Caco-2 (cell line): Measurements from ENCODE around the gene BANF2. TPM values are rescaled to one million over a fixed set of nuclear protein-coding genes. Genes with fewer than 3 reads are reported as not detected.
A peak's percentile ranks its signal among the peaks of the same experiment; 100 is the strongest.

Experiments used
- BruUV-seq: library from RNA; stranded (reverse); fragments of 400-500 nt; replicated peaks from 2 replicates; lab custom pipeline; 2021; lab: Mats Ljungman, UMichigan
- CTCF ChIA-PET: fragments of 300-600 bp; sonication (Branson Sonifier 250); formaldehyde crosslinking; loops from one replicate; lab custom pipeline; 2022; ENCODE audit warnings: antibody characterized with exemption; lab: Charles Lee
- POLR2A ChIA-PET: fragments of 300-600 bp; sonication (Branson Sonifier 250); formaldehyde crosslinking; loops from one replicate; lab custom pipeline; 2022; ENCODE audit warnings: antibody characterized with exemption; lab: Charles Lee
- DNase-seq, 2 experiments: peaks; one replicate each; pipeline versions ENCODE4 v3.0.0 to v3.0.0-alpha.2; 2020 to 2022
- H3K27me3 ChIP-seq: replicated peaks from 2 replicates; pipeline ENCODE4 v1.6.0; 2011; ENCODE audit warnings: low read length; ENCODE audit not compliant: control insufficient read depth, insufficient read depth
- H3K36me3 ChIP-seq: 2 replicates; pipeline ENCODE4 v1.5.1; 2011; ENCODE audit warnings: low read length; ENCODE audit not compliant: control insufficient read depth, insufficient read depth
- H3K4me1 ChIP-seq: fragments of 250-450 bp; sonication (Bioruptor Pico); 2 replicates; pipeline ENCODE4 v1.5.1; 2020; ENCODE audit warnings: mild to moderate bottlenecking
- H3K4me3 ChIP-seq: 2 replicates; pipeline ENCODE4 v1.5.1; 2011; ENCODE audit warnings: low read depth, mild to moderate bottlenecking, control low read depth, low read length
- H3K9me3 ChIP-seq: fragments of 250-450 bp; sonication (Bioruptor Pico); 2 replicates; pipeline ENCODE4 v1.5.1; 2020; ENCODE audit warnings: mild to moderate bottlenecking, moderate library complexity
- H3K27ac Mint-ChIP-seq: one replicate; pipeline ENCODE4 v1.8.0; 2022; ENCODE audit warnings: mixed read lengths; ENCODE audit not compliant: unreplicated experiment
- H3K27me3 Mint-ChIP-seq: one replicate; pipeline ENCODE4 v1.8.0; 2022; ENCODE audit warnings: mixed read lengths; ENCODE audit not compliant: insufficient read depth, unreplicated experiment
- H3K36me3 Mint-ChIP-seq: one replicate; pipeline ENCODE4 v1.8.0; 2022; ENCODE audit warnings: mild to moderate bottlenecking, mixed read lengths; ENCODE audit not compliant: insufficient read depth, unreplicated experiment
- H3K4me1 Mint-ChIP-seq: one replicate; pipeline ENCODE4 v1.8.0; 2022; ENCODE audit warnings: low read depth, mixed read lengths; ENCODE audit not compliant: unreplicated experiment
- H3K4me3 Mint-ChIP-seq: one replicate; pipeline ENCODE4 v1.8.0; 2022; ENCODE audit warnings: mild to moderate bottlenecking, moderate library complexity, mixed read lengths; ENCODE audit not compliant: unreplicated experiment
- H3K9me3 Mint-ChIP-seq: one replicate; pipeline ENCODE4 v1.8.0; 2022; ENCODE audit warnings: mixed read lengths; ENCODE audit not compliant: unreplicated experiment
- intact Hi-C: fragments of 100-400 bp; cut with micrococcal nuclease; formaldehyde crosslinking; loops from one replicate; pipeline ENCODE4 v1.10.0; 2022; ENCODE audit not compliant: unreplicated experiment
- total RNA-seq: library from RNA; stranded (reverse); gene quantifications from 2 replicates; pipeline ENCODE4 v1.2.3, GENCODE V29; 2022
- TF ChIP-seq, protein P1 (sequence below), 2 experiments: fragments of 200-600 bp in 1 of 2; IDR thresholded peaks; 1 replicate in 1 of 2; 2 replicates in 1 of 2; pipeline versions ENCODE4 v1.5.1 to v1.8.0; 2011 to 2022; ENCODE audit warnings: antibody characterized with exemption in 1 of 2, control low read depth in 1 of 2, inconsistent platforms in 1 of 2, low read depth in 1 of 2, low read length in 1 of 2, mild to moderate bottlenecking in 1 of 2, moderate library complexity in 1 of 2; ENCODE audit not compliant: insufficient read depth in 1 of 2, severe bottlenecking in 1 of 2, unreplicated experiment in 1 of 2

Gene BANF2
- total RNA-seq, 1 experiment from 2014 or later, result 2.1 TPM

DNA sequence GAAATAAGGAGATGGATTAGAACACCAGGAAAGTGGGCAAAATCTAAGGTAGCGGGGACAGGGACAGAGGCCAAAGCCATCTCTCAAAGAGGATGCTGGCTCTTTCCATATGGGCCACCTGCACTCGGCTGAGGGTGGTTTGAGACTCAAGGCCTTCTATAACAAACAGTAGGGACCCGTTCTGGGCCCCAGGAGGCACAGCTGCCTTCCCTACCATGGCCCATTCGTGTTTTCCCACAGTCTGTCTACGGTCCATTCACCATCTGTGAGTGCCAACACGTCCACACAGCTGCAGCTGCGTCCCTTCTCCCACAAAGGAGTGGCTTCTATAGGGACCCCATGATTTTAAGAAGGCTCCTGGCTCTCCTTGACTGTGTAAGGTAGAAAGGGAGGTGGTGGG is 871 bp downstream of the BANF2 start:
- no peaks in the 10 kb centered on the region for H3K27me3 Mint-ChIP-seq
- intact Hi-C loops, result no loop called here
- no TSS peak for BruUV-seq

DNA sequence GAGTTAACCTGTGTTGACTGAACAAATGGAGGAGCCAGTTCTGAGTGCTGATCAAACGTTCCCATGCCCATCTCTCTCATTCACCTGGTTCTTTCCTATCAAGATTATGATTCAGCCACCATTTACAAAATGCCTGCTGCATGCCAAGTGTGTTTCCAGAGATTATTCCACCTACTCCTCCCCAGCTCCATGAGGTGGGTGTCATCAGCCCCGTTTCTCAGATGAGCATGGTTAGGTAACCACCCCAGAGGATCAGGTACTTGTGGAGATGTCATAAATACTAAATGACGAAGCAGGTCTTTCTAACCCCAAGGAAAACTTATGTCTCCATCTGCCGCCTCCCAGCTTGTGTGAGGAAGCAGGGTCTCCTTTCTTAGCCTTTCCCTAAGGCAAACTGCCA is 2.1 kb downstream of the BANF2 start:
- Mint-ChIP-seq H3K36me3 (no peaks in the 10 kb centered on the region), H3K27ac (no peak overlapping the region), H3K4me3 (no peak overlapping the region), H3K4me1 (peaks cover 40% of the 10 kb centered on the region), H3K9me3 (no peaks in the 10 kb centered on the region), H3K27me3 (no peaks in the 10 kb centered on the region)
- H3K36me3 ChIP-seq, result no peaks in the 10 kb centered on the region
- ChIA-PET POLR2A (no interaction called here), CTCF (no interaction called here)
- TF ChIP-seq, protein P1, sequence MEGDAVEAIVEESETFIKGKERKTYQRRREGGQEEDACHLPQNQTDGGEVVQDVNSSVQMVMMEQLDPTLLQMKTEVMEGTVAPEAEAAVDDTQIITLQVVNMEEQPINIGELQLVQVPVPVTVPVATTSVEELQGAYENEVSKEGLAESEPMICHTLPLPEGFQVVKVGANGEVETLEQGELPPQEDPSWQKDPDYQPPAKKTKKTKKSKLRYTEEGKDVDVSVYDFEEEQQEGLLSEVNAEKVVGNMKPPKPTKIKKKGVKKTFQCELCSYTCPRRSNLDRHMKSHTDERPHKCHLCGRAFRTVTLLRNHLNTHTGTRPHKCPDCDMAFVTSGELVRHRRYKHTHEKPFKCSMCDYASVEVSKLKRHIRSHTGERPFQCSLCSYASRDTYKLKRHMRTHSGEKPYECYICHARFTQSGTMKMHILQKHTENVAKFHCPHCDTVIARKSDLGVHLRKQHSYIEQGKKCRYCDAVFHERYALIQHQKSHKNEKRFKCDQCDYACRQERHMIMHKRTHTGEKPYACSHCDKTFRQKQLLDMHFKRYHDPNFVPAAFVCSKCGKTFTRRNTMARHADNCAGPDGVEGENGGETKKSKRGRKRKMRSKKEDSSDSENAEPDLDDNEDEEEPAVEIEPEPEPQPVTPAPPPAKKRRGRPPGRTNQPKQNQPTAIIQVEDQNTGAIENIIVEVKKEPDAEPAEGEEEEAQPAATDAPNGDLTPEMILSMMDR (IDR thresholded peaks at IDR 0.05; ENCODE audit: insufficient read depth in 1 of 2, low read depth in 1 of 2, low read length in 1 of 2, severe bottlenecking in 1 of 2, unreplicated experiment in 1 of 2), result no peak
- BruUV-seq, result no TSS peak
- no peaks in the 10 kb centered on the region for H3K9me3 ChIP-seq
- H3K4me3 ChIP-seq, result no peak overlapping the region
- DNase-seq, result no peak
- intact Hi-C loops, result no loop called here
- no peaks in the 10 kb centered on the region for H3K27me3 ChIP-seq
- peaks cover 65% of the 10 kb centered on the region for H3K4me1 ChIP-seq

More for the DNA sequence above, 871 bp downstream of the BANF2 start:
- Histone ChIP-seq H3K4me3 (no peak overlapping the region), H3K27me3 (no peaks in the 10 kb centered on the region), H3K36me3 (no peaks in the 10 kb centered on the region), H3K4me1 (peaks cover 53% of the 10 kb centered on the region), H3K9me3 (no peaks in the 10 kb centered on the region)
- DNase-seq, result no peak
- TF ChIP-seq, protein P1 (IDR thresholded peaks at IDR 0.05; ENCODE audit: insufficient read depth in 1 of 2, low read depth in 1 of 2, low read length in 1 of 2, severe bottlenecking in 1 of 2, unreplicated experiment in 1 of 2), result no peak
- ChIA-PET POLR2A (no interaction called here), CTCF (interaction anchor here (0.6 kb wide), 1 partner anchor 9 kb away, joined by 3 read pairs; no protein-coding TSS in a partner anchor)
- no peaks in the 10 kb centered on the region for H3K9me3 Mint-ChIP-seq
- no peak overlapping the region for H3K4me3 Mint-ChIP-seq
- no peaks in the 10 kb centered on the region for H3K36me3 Mint-ChIP-seq
- H3K27ac Mint-ChIP-seq, result peak overlapping the region; percentile 30
- H3K4me1 Mint-ChIP-seq, result peaks cover 28% of the 10 kb centered on the region

DNA sequence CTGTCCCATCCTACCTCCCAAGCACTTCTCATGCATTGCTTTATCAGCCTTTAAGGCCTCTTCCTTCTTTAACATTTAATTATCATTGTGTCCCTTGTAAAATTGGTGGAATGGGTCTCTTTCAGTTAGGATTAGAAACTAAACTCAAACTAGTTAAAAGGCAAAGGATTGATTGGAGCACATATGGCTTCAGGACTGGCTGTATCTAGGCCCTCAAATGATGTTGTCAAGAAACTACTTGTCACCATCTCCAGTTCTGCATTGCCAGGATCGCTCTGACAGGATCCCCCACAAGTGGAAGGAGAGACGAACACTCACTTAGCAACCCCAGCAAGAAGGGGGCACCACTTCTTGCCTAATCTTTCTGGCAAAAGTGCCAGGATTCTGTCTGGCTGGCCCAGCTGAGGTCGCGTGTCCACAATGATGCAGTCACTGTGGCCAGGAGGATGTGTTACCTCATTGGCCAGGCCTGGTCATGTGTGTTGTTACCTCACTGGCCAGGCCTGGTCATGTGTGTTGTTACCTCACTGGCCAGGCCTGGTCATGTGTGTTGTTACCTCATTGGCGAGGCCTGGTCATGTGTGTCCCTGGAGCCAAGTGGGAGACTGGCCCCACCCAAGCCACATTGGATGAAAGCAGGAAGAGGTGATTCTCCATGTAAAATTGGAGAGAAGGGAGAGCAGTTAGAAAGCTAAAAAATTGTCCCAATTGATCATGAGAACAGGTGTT is 5.0 kb downstream of the BANF2 start:
- no peaks in the 10 kb centered on the region for H3K36me3 ChIP-seq
- Mint-ChIP-seq H3K4me1 (peaks cover 60% of the 10 kb centered on the region), H3K9me3 (no peaks in the 10 kb centered on the region), H3K36me3 (peaks cover 8% of the 10 kb centered on the region), H3K4me3 (no peak overlapping the region), H3K27ac (peak overlapping the region; percentile 90), H3K27me3 (no peaks in the 10 kb centered on the region)
- CTCF ChIA-PET, result no interaction called here
- TF ChIP-seq, protein P1 (IDR thresholded peaks at IDR 0.05; ENCODE audit: insufficient read depth in 1 of 2, low read depth in 1 of 2, low read length in 1 of 2, severe bottlenecking in 1 of 2, unreplicated experiment in 1 of 2), result no peak
- peaks cover 69% of the 10 kb centered on the region for H3K4me1 ChIP-seq
- POLR2A ChIA-PET, result no interaction called here
- H3K27me3 ChIP-seq, result no peaks in the 10 kb centered on the region
- no peaks in the 10 kb centered on the region for H3K9me3 ChIP-seq
- no TSS peak for BruUV-seq
- peak; percentile 60 to 66 for DNase-seq
- no peak overlapping the region for H3K4me3 ChIP-seq
- intact Hi-C loops, result no loop called here
